Right forelimb (tissue), 1 donor: Measurements from ENCODE around the gene ZXDC.

Source experiments
- DNase-seq: peaks from one replicate; pipeline ENCODE4 v3.0.0-alpha.2; 2018

Gene ZXDC

GRCh38 chr3:126432361-126433104, 43.2 kb downstream of the ZXDC start:
- DNase-seq, result no peak

- DNase-seq, result no peak
Measured at GRCh38 chr3:126431103-126431534, 44.6 kb downstream of the ZXDC start.

- DNase-seq, result no peak
Measured at GRCh38 chr3:126424751-126425150, 50.9 kb downstream of the ZXDC start.

- DNase-seq, result no peak
Measured at GRCh38 chr3:126424039-126424717, 51.5 kb downstream of the ZXDC start.

GRCh38 chr3:126423191-126424038, 52.3 kb downstream of the ZXDC start:
- DNase-seq, result no peak

GRCh38 chr3:126422571-126423091, 53.1 kb downstream of the ZXDC start:
- DNase-seq, result no peak

GRCh38 chr3:126422121-126422520, 53.6 kb downstream of the ZXDC start:
- DNase-seq, result no peak

- no peak for DNase-seq
Measured at GRCh38 chr3:126421573-126422119, 54.0 kb downstream of the ZXDC start.

- no peak for DNase-seq
Measured at GRCh38 chr3:126419886-126420786, 55.6 kb downstream of the ZXDC start.

- DNase-seq, result no peak
Measured at GRCh38 chr3:126419151-126419703, 56.5 kb downstream of the ZXDC start.

- no peak for DNase-seq
Measured at GRCh38 chr3:126418661-126419131, 57.0 kb downstream of the ZXDC start.

GRCh38 chr3:126417981-126418530, 57.6 kb downstream of the ZXDC start:
- no peak for DNase-seq

GRCh38 chr3:126417515-126417914, 58.2 kb downstream of the ZXDC start:
- DNase-seq, result no peak

GRCh38 chr3:126416943-126417342, 58.7 kb downstream of the ZXDC start:
- DNase-seq, result no peak

GRCh38 chr3:126415661-126416591, 59.8 kb downstream of the ZXDC start:
- DNase-seq, result no peak

GRCh38 chr3:126414961-126415660, 60.6 kb downstream of the ZXDC start:
- no peak for DNase-seq

- peak; percentile 38 for DNase-seq
Measured at GRCh38 chr3:126414406-126414805, 61.3 kb downstream of the ZXDC start.

- DNase-seq, result no peak
Measured at GRCh38 chr3:126413693-126414080, 62.0 kb downstream of the ZXDC start.
